Endothelial cell of umbilical vein (primary cell): ENCODE measurements around the gene SPTLC3. TPM values are rescaled to one million over a fixed set of nuclear protein-coding genes. Genes with fewer than 3 reads are reported as not detected.

Source experiments
- BruUV-seq: library from RNA; stranded (reverse); fragments of 400-500 nt; replicated peaks from 2 replicates; lab custom pipeline; 2021; lab: Mats Ljungman, UMichigan
- CTCF ChIA-PET: fragments of 300-600, 350-600 bp; sonication (Branson Sonifier 250); formaldehyde crosslinking; loops from one replicate; lab custom pipeline; 2021; ENCODE audit warnings: antibody characterized with exemption, inconsistent platforms; lab: Charles Lee
- POLR2A ChIA-PET: fragments of 300-600, 350-600 bp; sonication (Branson Sonifier 250); formaldehyde crosslinking; loops from one replicate; lab custom pipeline; 2021; ENCODE audit warnings: antibody characterized with exemption, inconsistent platforms; lab: Charles Lee
- DNase-seq: peaks from one replicate; pipeline ENCODE4 v3.0.0-alpha.2; 2011; ENCODE audit warnings: low read depth, low spot score
- FAIRE-seq: peaks from 2 replicates; lab custom pipeline; 2011; peaks lifted over from hg19 to GRCh38; lab: Jason Lieb, UNC
- H2AFZ ChIP-seq: 2 replicates; pipeline ENCODE4 v1.6.0; 2012; ENCODE audit warnings: low read depth, low read length, control low read depth, inconsistent platforms
- H3K27ac ChIP-seq: 2 replicates; pipeline ENCODE4 v1.5.1; 2011; ENCODE audit warnings: low read depth, mild to moderate bottlenecking, control low read depth, low read length, moderate library complexity; ENCODE audit not compliant: insufficient read depth
- H3K27me3 ChIP-seq, 2 experiments: 2 replicates each; pipeline versions ENCODE4 v1.6.0 to v1.6.1; 2011; ENCODE audit warnings: low read length in 2 of 2, mixed read lengths in 1 of 2; ENCODE audit not compliant: control insufficient read depth in 2 of 2, insufficient read depth in 2 of 2
- H3K36me3 ChIP-seq, 2 experiments: 2 replicates in 1 of 2; 3 replicates in 1 of 2; pipeline ENCODE4 v1.5.1; 2011; ENCODE audit warnings: low read length in 2 of 2, mild to moderate bottlenecking in 1 of 2, moderate library complexity in 1 of 2; ENCODE audit not compliant: control insufficient read depth in 2 of 2, insufficient read depth in 2 of 2; ENCODE audit errors: extremely low read depth in 1 of 2
- H3K4me1 ChIP-seq: 3 replicates; pipeline ENCODE4 v1.5.1; 2011; ENCODE audit warnings: mild to moderate bottlenecking, low read length; ENCODE audit not compliant: control insufficient read depth, insufficient read depth; ENCODE audit errors: extremely low read depth
- H3K4me2 ChIP-seq: 2 replicates; pipeline ENCODE4 v1.6.1; 2011; ENCODE audit warnings: low read length, control low read depth, mixed read lengths; ENCODE audit not compliant: insufficient read depth
- H3K4me3 ChIP-seq, 3 experiments: fragments of 200-600 bp in 1 of 3; sonication (generic), shearing (Covaris generic) in 1 of 3; replicated peaks in 1 of 3; 2 replicates each; pipeline ENCODE4 v1.5.1; 2011 to 2016; ENCODE audit warnings: control low read depth in 3 of 3, low read length in 3 of 3, mild to moderate bottlenecking in 2 of 3, inconsistent platforms in 1 of 3, low read depth in 1 of 3, moderate library complexity in 1 of 3; ENCODE audit not compliant: insufficient read depth in 1 of 3
- H3K79me2 ChIP-seq: 2 replicates; pipeline ENCODE4 v1.6.0; 2012; ENCODE audit warnings: low read length, inconsistent platforms; ENCODE audit not compliant: control insufficient read depth, insufficient read depth
- H3K9ac ChIP-seq: replicated peaks from 2 replicates; pipeline ENCODE3; 2011; ENCODE audit warnings: low read length, control low read depth; ENCODE audit not compliant: insufficient read depth; ENCODE audit errors: extremely low read depth
- H3K9me1 ChIP-seq: replicated peaks from 3 replicates; pipeline ENCODE4 v1.6.0; 2011; ENCODE audit warnings: mild to moderate bottlenecking, low read length; ENCODE audit not compliant: control insufficient read depth, insufficient read depth; ENCODE audit errors: extremely low read depth
- H3K9me3 ChIP-seq: replicated peaks from 2 replicates; pipeline ENCODE4 v1.5.1; 2012; ENCODE audit warnings: low read length, inconsistent platforms; ENCODE audit not compliant: control insufficient read depth, insufficient read depth
- H4K20me1 ChIP-seq: replicated peaks from 2 replicates; pipeline ENCODE3; 2011; ENCODE audit warnings: mild to moderate bottlenecking, low read length; ENCODE audit not compliant: control insufficient read depth, insufficient read depth; ENCODE audit errors: extremely low read depth
- EZH2 ChIP-seq: IDR thresholded peaks from 2 replicates; pipeline ENCODE4 v1.6.1; 2012; ENCODE audit warnings: borderline replicate concordance, low read depth, mild to moderate bottlenecking, moderate library complexity, low read length, inconsistent platforms; ENCODE audit not compliant: severe bottlenecking
- FOS ChIP-seq: IDR thresholded peaks from 2 replicates; pipeline ENCODE4 v1.6.1; 2011; ENCODE audit warnings: mild to moderate bottlenecking, low read length, moderate library complexity, borderline replicate concordance; ENCODE audit not compliant: insufficient read depth
- GATA2 ChIP-seq: IDR thresholded peaks from 2 replicates; pipeline ENCODE4 v1.7.0; 2011; ENCODE audit warnings: low read depth, mild to moderate bottlenecking, moderate library complexity, mixed read lengths, low read length; ENCODE audit not compliant: insufficient read length, insufficient read depth
- JUN ChIP-seq: IDR thresholded peaks from 2 replicates; pipeline ENCODE4 v1.6.1; 2011; ENCODE audit warnings: borderline replicate concordance, low read depth; ENCODE audit not compliant: insufficient read length, insufficient read depth
- MYC ChIP-seq: IDR thresholded peaks from one replicate; pipeline ENCODE4 v1.6.1; 2011; ENCODE audit warnings: mild to moderate bottlenecking, low read depth, low read length
- POLR2A ChIP-seq: IDR thresholded peaks from 2 replicates; pipeline ENCODE4 v1.6.1; 2012; ENCODE audit warnings: low read depth, mild to moderate bottlenecking, control low read depth, low read length
- POLR2AphosphoS5 ChIP-seq: IDR thresholded peaks from 2 replicates; pipeline ENCODE4 v1.6.1; 2012; ENCODE audit warnings: low read depth, mild to moderate bottlenecking, control low read depth, low read length, moderate library complexity; ENCODE audit not compliant: insufficient read depth
- dilution Hi-C: fragments of 300-500 bp; cut with MboI; formaldehyde crosslinking; loops from one replicate; pipeline ENCODE4 v1.15.0; 2019; ENCODE audit warnings: low sequenced_read_pairs; ENCODE audit not compliant: extremely low pct_ligation_motif_present
- intact Hi-C: fragments of 100-400 bp; cut with micrococcal nuclease; formaldehyde crosslinking; loops from one replicate; pipeline ENCODE4 v1.10.0; 2022
- polyA plus RNA-seq, 4 experiments: library from polyadenylated mRNA; depleted of rRNA in 3 of 4; stranded (reverse) in 3 of 4; unstranded in 1 of 4; fragments of >200 nt; gene quantifications; 2 replicates each; pipeline versions ENCODE4 v1.2.1 to v1.2.3, GENCODE V29; 2011 to 2012; ENCODE audit warnings: missing spikeins in 1 of 4
- total RNA-seq: library from RNA; stranded (reverse); gene quantifications from 2 replicates; pipeline ENCODE4 v1.2.3, GENCODE V29; 2021
- TF ChIP-seq, protein P1 (sequence below): IDR thresholded peaks from 2 replicates; pipeline ENCODE4 v1.6.1; 2011; ENCODE audit not compliant: insufficient read depth, insufficient read length
- TF ChIP-seq, protein P2 (sequence below), 2 donors: IDR thresholded peaks; 1 replicate in 1 of 2; 2 replicates in 1 of 2; pipeline ENCODE4 v1.5.1; 2011; ENCODE audit warnings: low read length in 2 of 2, mild to moderate bottlenecking in 2 of 2, moderate library complexity in 2 of 2, control low read depth in 1 of 2, inconsistent platforms in 1 of 2, low read depth in 1 of 2; ENCODE audit not compliant: insufficient read depth in 1 of 2; ENCODE audit errors: extremely low read depth in 1 of 2

The SPTLC3 gene
- total and polyA plus RNA-seq, 2 donors (not counting 3 experiments of a cell fraction or from before 2014, with no cell fraction given) = 0.29 to 0.35 TPM

DNA sequence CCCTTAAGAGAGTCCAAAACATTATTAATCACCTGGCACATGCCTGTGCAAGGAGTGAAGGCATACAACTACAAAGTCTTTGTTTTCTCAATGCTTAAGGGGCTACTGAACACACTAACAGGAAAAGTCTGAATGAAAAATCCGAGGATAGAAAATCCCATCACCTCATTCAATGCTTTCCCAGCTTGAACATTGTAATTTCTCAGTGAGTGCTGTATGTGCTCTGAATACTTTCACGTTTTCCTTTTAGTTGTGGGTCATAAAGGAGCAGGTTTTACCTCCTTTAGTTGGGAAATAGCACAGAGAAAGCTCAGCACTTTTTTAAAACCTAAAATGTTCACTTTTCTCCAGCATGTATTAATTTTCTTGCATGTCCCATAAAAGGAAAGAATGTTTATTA, 45.9 kb upstream of the SPTLC3 start:
- no peaks in the 10 kb centered on the region for H3K79me2 ChIP-seq
- POLR2A ChIA-PET = no interaction called here
- no peaks in the 10 kb centered on the region for H4K20me1 ChIP-seq
- no peaks in the 10 kb centered on the region for H3K9me3 ChIP-seq
- H3K36me3 ChIP-seq = no peaks in the 10 kb centered on the region
- no TSS peak for BruUV-seq
- TF ChIP-seq, protein P1, sequence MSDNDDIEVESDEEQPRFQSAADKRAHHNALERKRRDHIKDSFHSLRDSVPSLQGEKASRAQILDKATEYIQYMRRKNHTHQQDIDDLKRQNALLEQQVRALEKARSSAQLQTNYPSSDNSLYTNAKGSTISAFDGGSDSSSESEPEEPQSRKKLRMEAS = no peak
- TF ChIP-seq EZH2 (no peak), FOS (no peak), POLR2AphosphoS5 (no peak), JUN (no peak), GATA2 (no peak), MYC (no peak), POLR2A (no peak)
- TF ChIP-seq, protein P2, sequence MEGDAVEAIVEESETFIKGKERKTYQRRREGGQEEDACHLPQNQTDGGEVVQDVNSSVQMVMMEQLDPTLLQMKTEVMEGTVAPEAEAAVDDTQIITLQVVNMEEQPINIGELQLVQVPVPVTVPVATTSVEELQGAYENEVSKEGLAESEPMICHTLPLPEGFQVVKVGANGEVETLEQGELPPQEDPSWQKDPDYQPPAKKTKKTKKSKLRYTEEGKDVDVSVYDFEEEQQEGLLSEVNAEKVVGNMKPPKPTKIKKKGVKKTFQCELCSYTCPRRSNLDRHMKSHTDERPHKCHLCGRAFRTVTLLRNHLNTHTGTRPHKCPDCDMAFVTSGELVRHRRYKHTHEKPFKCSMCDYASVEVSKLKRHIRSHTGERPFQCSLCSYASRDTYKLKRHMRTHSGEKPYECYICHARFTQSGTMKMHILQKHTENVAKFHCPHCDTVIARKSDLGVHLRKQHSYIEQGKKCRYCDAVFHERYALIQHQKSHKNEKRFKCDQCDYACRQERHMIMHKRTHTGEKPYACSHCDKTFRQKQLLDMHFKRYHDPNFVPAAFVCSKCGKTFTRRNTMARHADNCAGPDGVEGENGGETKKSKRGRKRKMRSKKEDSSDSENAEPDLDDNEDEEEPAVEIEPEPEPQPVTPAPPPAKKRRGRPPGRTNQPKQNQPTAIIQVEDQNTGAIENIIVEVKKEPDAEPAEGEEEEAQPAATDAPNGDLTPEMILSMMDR (IDR thresholded peaks at IDR 0.05; ENCODE audit: extremely low read depth in 1 of 2, insufficient read depth in 1 of 2, low read depth in 1 of 2, low read length in 2 of 2) = no peak
- H3K9ac ChIP-seq = no peak overlapping the region
- DNase-seq = no peak
- H3K4me1 ChIP-seq = peaks cover 3% of the 10 kb centered on the region
- CTCF ChIA-PET = interaction anchor here (11.3 kb wide), 1 partner anchor 35 kb away, joined by 299 read pairs; no protein-coding TSS in a partner anchor
- no peak for FAIRE-seq
- dilution Hi-C loops = no loop called here
- H3K9me1 ChIP-seq = no peaks in the 10 kb centered on the region
- intact Hi-C loops = no loop called here
- no peak overlapping the region for H2AFZ ChIP-seq
- H3K27ac ChIP-seq = no peak overlapping the region
- H3K4me3 ChIP-seq = no peak overlapping the region
- no peak overlapping the region for H3K4me2 ChIP-seq
- H3K27me3 ChIP-seq = no peaks in the 10 kb centered on the region
